ENCODE data around the gene PHGDH. TPM values are rescaled to one million over a fixed set of nuclear protein-coding genes. Genes with fewer than 3 reads are reported as not detected.
A peak's percentile ranks its signal among the peaks of the same experiment; 100 is the strongest.

The PHGDH gene
- total and polyA plus RNA-seq, 2 donors from 2014 or later: 71.9 to 126 TPM

DNA sequence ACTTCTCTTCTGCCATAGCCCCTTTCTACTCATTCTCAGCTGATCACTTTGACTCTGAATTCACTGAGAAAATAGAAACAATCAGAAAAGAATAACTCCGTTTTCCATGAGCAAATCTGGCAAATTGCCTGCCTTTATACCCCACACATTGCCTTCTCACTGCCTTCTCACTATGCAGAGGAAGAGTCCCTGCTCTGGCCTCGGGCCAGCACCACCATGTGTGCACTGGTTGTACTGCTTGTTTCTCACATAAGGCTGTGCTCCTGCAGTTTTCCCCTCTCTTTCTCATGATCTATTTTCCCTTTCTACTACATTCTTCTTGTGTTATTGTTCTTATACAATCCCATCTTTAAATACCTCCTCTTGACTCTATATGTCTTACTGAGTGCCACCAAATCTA lies 59.3 kb downstream of the PHGDH start:
- Histone ChIP-seq H3K27ac (ENCODE audit: low read depth in 2 of 2, low read length in 2 of 2) (no peak overlapping the region), H3K4me1 (ENCODE audit: control insufficient read depth in 2 of 3, insufficient read depth in 2 of 3, low read depth in 1 of 3, low read length in 3 of 3) (peaks cover 7 to 32% (median 20%) of the 10 kb centered on the region in 3 donors), H3K9me3 (ENCODE audit: control insufficient read depth in 2 of 3, insufficient read depth in 1 of 3, low read length in 3 of 3) (no peaks in the 10 kb centered on the region), H3K36me3 (ENCODE audit: control insufficient read depth in 2 of 3, insufficient read depth in 3 of 3, low read length in 3 of 3) (no peaks in the 10 kb centered on the region), H3K4me3 (ENCODE audit: low read length in 3 of 3) (no peak overlapping the region), H3K9ac (ENCODE audit: low read length in 3 of 3) (no peak overlapping the region), H3K27me3 (ENCODE audit: control insufficient read depth, insufficient read depth, low read length) (no peaks in the 10 kb centered on the region)
- no peak for TF ChIP-seq CTCF (IDR thresholded peaks at IDR 0.05; ENCODE audit: borderline replicate concordance, extremely low read depth, insufficient read depth)
- intact Hi-C loops (cut with DNase I): no loop called here
- FAIRE-seq (no peak), DNase-seq (peak in 2 of 5 donors; percentile 44 to 62)

DNA sequence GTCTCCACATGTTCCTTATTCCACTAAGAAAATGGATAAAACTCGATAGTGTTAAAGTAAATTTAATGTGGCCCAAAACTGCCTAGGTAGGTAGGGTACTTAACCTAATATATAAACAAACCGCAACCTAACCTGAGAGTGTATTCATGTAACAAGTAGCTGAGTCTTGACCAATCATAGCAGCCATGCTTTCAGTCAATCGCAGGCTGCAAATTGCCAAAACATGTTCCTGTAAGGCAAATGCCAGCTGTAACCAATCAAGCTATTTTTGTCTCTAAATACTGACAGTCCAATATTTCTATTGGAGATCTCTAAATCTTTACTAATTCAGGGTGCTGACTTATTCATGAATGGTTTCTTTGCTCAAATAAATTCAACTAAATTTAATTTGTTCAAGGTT lies 60.0 kb downstream of the PHGDH start:
- peak overlapping the region in 1 of 2 donors; percentile 28 for H3K27ac ChIP-seq (ENCODE audit: low read depth in 2 of 2, low read length in 2 of 2)
- H3K4me1 ChIP-seq (ENCODE audit: control insufficient read depth in 2 of 3, insufficient read depth in 2 of 3, low read depth in 1 of 3, low read length in 3 of 3): peaks cover 7 to 27% (median 20%) of the 10 kb centered on the region in 3 donors

GRCh38 chr1:119772298-119772697 lies 60.6 kb downstream of the PHGDH start:
- H3K27ac ChIP-seq (ENCODE audit: low read depth in 2 of 2, low read length in 2 of 2): no peak overlapping the region
- no peak overlapping the region for H3K4me3 ChIP-seq (ENCODE audit: low read length in 3 of 3)
- no peaks in the 10 kb centered on the region for H3K9me3 ChIP-seq (ENCODE audit: control insufficient read depth in 2 of 3, insufficient read depth in 1 of 3, low read length in 3 of 3)
- no peak for TF ChIP-seq CTCF (IDR thresholded peaks at IDR 0.05; ENCODE audit: borderline replicate concordance, extremely low read depth, insufficient read depth)
- no peak for FAIRE-seq
- DNase-seq: no peak
- no peak overlapping the region for H3K9ac ChIP-seq (ENCODE audit: low read length in 3 of 3)
- peaks cover 7 to 22% (median 17%) of the 10 kb centered on the region in 3 donors for H3K4me1 ChIP-seq (ENCODE audit: control insufficient read depth in 2 of 3, insufficient read depth in 2 of 3, low read depth in 1 of 3, low read length in 3 of 3)
- H3K27me3 ChIP-seq (ENCODE audit: control insufficient read depth, insufficient read depth, low read length): no peaks in the 10 kb centered on the region
- intact Hi-C loops (cut with DNase I): no loop called here
- H3K36me3 ChIP-seq (ENCODE audit: control insufficient read depth in 2 of 3, insufficient read depth in 3 of 3, low read length in 3 of 3): no peaks in the 10 kb centered on the region

More for the DNA sequence above, 60.0 kb downstream of the PHGDH start:
- FAIRE-seq (no peak), DNase-seq (no peak)
- intact Hi-C loops (cut with DNase I): no loop called here
- Histone ChIP-seq H3K36me3 (ENCODE audit: control insufficient read depth in 2 of 3, insufficient read depth in 3 of 3, low read length in 3 of 3) (no peaks in the 10 kb centered on the region), H3K27me3 (ENCODE audit: control insufficient read depth, insufficient read depth, low read length) (no peaks in the 10 kb centered on the region), H3K9ac (ENCODE audit: low read length in 3 of 3) (no peak overlapping the region), H3K4me3 (ENCODE audit: low read length in 3 of 3) (no peak overlapping the region), H3K9me3 (ENCODE audit: control insufficient read depth in 2 of 3, insufficient read depth in 1 of 3, low read length in 3 of 3) (no peaks in the 10 kb centered on the region)
- TF ChIP-seq CTCF (IDR thresholded peaks at IDR 0.05; ENCODE audit: borderline replicate concordance, extremely low read depth, insufficient read depth): no peak

GRCh38 chr1:119773711-119774241 lies 62.0 kb downstream of the PHGDH start:
- Histone ChIP-seq H3K4me1 (ENCODE audit: control insufficient read depth in 2 of 3, insufficient read depth in 2 of 3, low read depth in 1 of 3, low read length in 3 of 3) (peaks cover 7 to 22% (median 12%) of the 10 kb centered on the region in 3 donors), H3K9me3 (ENCODE audit: control insufficient read depth in 2 of 3, insufficient read depth in 1 of 3, low read length in 3 of 3) (no peaks in the 10 kb centered on the region), H3K4me3 (ENCODE audit: low read length in 3 of 3) (no peak overlapping the region), H3K27me3 (ENCODE audit: control insufficient read depth, insufficient read depth, low read length) (no peaks in the 10 kb centered on the region), H3K9ac (ENCODE audit: low read length in 3 of 3) (peak overlapping the region in 1 of 3 donors; percentile 4), H3K27ac (ENCODE audit: low read depth in 2 of 2, low read length in 2 of 2) (peak overlapping the region; percentile 36 to 82), H3K36me3 (ENCODE audit: control insufficient read depth in 2 of 3, insufficient read depth in 3 of 3, low read length in 3 of 3) (no peaks in the 10 kb centered on the region)
- TF ChIP-seq CTCF (IDR thresholded peaks at IDR 0.05; ENCODE audit: borderline replicate concordance, extremely low read depth, insufficient read depth): no peak
- intact Hi-C loops (cut with DNase I): no loop called here
- DNase-seq (peak in 3 of 5 donors; percentile 45 to 88 (median 86)), FAIRE-seq (no peak)

All from kidney (tissue), 14 donors.